ENCODE data around the gene ENTPD8.

ENTPD8 gene

DNA sequence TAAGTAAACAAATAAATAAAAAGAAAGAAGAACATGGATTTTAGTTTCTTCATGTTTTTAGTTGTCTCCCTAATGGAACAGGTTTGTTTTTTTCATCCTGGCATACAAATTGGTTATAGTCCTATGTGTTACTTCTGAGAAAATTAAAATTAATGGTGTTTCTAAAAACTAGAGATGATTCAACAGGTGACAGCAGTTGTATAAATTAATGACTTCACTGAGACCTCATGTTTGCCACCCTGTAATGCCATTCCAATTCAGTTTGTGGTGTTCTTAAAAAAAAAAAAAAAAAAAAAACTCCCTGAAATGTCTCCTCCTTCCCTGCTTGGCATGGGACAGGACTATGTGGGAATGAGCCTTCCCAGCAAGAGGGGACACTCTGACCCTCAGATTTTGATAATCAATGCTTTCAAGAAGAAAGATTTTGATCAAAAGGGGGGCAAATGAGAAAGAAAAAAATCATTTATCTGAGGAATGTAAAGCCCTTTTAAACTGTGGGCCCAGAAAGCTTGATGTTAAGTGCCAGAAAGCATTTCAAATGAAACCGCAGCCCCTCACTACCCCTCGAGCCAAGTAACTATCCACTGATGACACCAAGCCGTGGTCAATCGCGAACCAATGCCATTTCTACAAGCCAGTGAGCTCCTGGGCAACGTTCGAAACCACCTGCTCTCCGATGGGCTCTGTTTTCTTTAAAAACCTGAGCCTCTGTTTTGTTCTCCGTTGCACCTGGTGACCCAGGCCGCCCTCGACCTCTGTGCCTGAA is 19.1 kb downstream of the ENTPD8 start:
- Histone ChIP-seq H3K9me3 (ENCODE audit: insufficient read depth, low read length) (no peaks in the 10 kb centered on the region), H3K36me3 (ENCODE audit: insufficient read depth, insufficient read length, low read length) (peaks cover 5% of the 10 kb centered on the region), H3K9ac (ENCODE audit: insufficient read length, low read depth) (peak overlapping the region; percentile 86), H3K27me3 (ENCODE audit: insufficient read depth, insufficient read length) (peaks cover 20% of the 10 kb centered on the region), H3K4me3 (ENCODE audit: insufficient read length, low read depth) (peak overlapping the region; percentile 78), H3K4me1 (ENCODE audit: insufficient read depth, insufficient read length) (peaks cover 6% of the 10 kb centered on the region)
- DNase-seq (ENCODE audit: low read depth, low spot score) = no peak
- no peak for TF ChIP-seq ZNF274 (IDR thresholded peaks at IDR 0.05; ENCODE audit: low read depth, low read length)
- no peak for TF ChIP-seq YY1 (IDR thresholded peaks at IDR 0.05; ENCODE audit: insufficient read depth, insufficient read length)
- TF ChIP-seq SUZ12 (IDR thresholded peaks at IDR 0.05; ENCODE audit: extremely low read depth, insufficient read depth, insufficient read length) = no peak

DNA sequence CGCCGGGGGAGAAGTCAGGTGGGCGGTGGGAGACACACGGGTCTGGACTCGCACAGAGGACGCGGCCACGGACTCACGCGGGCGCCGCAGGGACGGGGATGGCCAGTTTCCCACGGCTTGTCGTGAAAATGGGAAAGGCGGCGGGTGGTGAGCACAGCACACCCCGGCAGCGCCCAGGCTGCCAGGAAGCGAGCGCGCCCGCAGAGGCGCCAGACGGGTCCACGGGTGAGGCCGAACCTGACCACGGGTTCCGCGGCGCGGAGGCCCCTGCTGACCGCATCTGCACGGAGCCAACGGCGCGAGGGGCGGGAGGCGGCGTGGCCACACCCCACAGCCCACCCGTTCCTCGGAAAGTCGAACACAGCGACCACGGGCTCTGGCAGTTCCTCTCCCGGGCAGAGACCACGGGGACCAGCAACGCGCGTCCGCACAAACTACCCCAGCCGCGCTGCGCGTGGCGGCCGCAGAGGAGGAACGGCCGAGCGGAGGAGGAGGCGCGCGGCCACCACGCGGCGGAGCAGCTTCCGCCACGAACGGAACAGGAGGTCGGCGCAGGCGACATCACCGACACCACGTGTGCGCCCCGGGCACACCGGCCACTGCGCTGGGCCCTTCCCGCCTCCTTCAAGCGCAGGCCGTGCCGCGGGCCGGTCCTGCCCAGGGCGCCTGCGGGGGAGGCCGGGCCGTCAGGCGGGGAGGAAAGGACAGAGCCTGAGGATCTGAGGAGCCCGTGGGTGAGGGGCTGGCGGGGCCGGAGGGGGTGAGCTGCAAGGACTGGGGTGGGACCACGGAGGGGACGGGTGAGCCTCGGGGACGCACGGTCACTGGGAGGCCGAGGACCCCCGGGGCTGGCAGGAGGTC is 23.8 kb downstream of the ENTPD8 start:
- Histone ChIP-seq H3K4me1 (ENCODE audit: insufficient read depth, insufficient read length) (peaks cover 5% of the 10 kb centered on the region), H3K9ac (ENCODE audit: insufficient read length, low read depth) (no peak overlapping the region), H3K4me3 (ENCODE audit: insufficient read length, low read depth) (no peak overlapping the region), H3K36me3 (ENCODE audit: insufficient read depth, insufficient read length, low read length) (peaks cover 5% of the 10 kb centered on the region), H3K27me3 (ENCODE audit: insufficient read depth, insufficient read length) (peaks cover 2% of the 10 kb centered on the region), H3K9me3 (ENCODE audit: insufficient read depth, low read length) (no peaks in the 10 kb centered on the region)
- no peak for DNase-seq (ENCODE audit: low read depth, low spot score)
- TF ChIP-seq ZNF274 (IDR thresholded peaks at IDR 0.05; ENCODE audit: low read depth, low read length) (no peak), YY1 (IDR thresholded peaks at IDR 0.05; ENCODE audit: insufficient read depth, insufficient read length) (no peak), SUZ12 (IDR thresholded peaks at IDR 0.05; ENCODE audit: extremely low read depth, insufficient read depth, insufficient read length) (no peak)

DNA sequence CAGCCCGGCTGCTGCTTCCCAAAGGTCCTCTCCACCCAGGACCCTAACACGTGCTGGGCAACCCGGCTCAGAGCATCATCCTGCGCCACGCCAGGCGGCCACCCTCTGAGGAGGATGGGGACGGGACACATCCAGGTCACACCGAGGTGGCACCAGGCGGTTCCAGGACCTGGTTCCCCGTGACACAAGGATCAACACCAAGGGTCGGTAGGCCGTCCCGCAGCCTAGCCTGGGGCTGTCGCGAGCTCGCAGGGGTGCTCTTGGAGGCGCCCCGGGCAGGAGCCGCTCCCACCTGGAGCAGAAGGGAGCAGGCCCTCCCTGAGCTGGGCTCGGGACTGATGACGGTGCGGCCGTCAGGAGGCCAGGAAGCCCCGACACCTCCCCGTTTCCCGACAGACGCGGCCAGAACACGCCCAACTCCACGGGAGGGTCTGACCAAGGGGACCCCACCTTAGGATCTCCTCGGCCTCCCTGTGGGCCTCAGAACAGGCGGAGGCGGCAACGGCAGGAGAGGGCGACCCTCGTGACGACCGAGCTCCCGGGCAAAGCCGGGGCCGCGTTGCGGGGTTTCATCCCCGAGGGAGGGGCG is 24.5 kb downstream of the ENTPD8 start:
- H3K9me3 ChIP-seq (ENCODE audit: insufficient read depth, low read length) = no peaks in the 10 kb centered on the region
- H3K27me3 ChIP-seq (ENCODE audit: insufficient read depth, insufficient read length) = no peaks in the 10 kb centered on the region
- DNase-seq (ENCODE audit: low read depth, low spot score) = no peak
- TF ChIP-seq ZNF274 (IDR thresholded peaks at IDR 0.05; ENCODE audit: low read depth, low read length) (no peak), YY1 (IDR thresholded peaks at IDR 0.05; ENCODE audit: insufficient read depth, insufficient read length) (no peak), SUZ12 (IDR thresholded peaks at IDR 0.05; ENCODE audit: extremely low read depth, insufficient read depth, insufficient read length) (no peak)
- no peak overlapping the region for H3K4me3 ChIP-seq (ENCODE audit: insufficient read length, low read depth)
- H3K36me3 ChIP-seq (ENCODE audit: insufficient read depth, insufficient read length, low read length) = peaks cover 5% of the 10 kb centered on the region
- H3K4me1 ChIP-seq (ENCODE audit: insufficient read depth, insufficient read length) = peaks cover 10% of the 10 kb centered on the region
- no peak overlapping the region for H3K9ac ChIP-seq (ENCODE audit: insufficient read length, low read depth)

DNA sequence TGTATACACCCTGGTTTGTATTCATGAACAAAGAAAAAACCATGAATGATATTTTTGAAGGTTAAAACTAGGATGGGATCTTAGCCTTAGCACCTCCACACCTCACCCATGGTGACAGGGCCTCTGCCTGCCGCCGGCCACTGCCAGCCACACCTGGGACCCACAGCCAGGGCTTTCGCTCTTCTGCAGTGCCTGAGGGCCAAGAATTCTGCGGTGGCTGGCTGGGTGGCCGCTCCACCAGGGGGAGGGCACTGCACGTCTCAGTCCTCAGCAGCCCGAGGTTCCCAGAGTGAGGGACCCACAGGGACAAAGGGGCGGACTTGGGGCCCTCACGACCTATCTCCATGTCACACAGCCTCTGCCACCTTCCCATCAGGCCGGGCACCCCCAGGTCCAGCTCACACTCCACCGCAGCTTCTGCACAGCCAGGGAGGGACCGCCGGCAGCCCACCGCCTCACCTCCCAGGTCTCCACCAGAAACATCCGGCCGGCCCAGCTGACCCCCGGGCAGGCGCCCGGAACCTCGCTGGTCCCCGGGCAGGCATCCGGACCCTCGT is 25.1 kb downstream of the ENTPD8 start:
- no peaks in the 10 kb centered on the region for H3K27me3 ChIP-seq (ENCODE audit: insufficient read depth, insufficient read length)
- DNase-seq (ENCODE audit: low read depth, low spot score) = no peak
- no peaks in the 10 kb centered on the region for H3K9me3 ChIP-seq (ENCODE audit: insufficient read depth, low read length)
- TF ChIP-seq YY1 (IDR thresholded peaks at IDR 0.05; ENCODE audit: insufficient read depth, insufficient read length) (no peak), ZNF274 (IDR thresholded peaks at IDR 0.05; ENCODE audit: low read depth, low read length) (no peak), SUZ12 (IDR thresholded peaks at IDR 0.05; ENCODE audit: extremely low read depth, insufficient read depth, insufficient read length) (no peak)
- peaks cover 15% of the 10 kb centered on the region for H3K4me1 ChIP-seq (ENCODE audit: insufficient read depth, insufficient read length)
- H3K36me3 ChIP-seq (ENCODE audit: insufficient read depth, insufficient read length, low read length) = peaks cover 5% of the 10 kb centered on the region
- H3K4me3 ChIP-seq (ENCODE audit: insufficient read length, low read depth) = no peak overlapping the region
- H3K9ac ChIP-seq (ENCODE audit: insufficient read length, low read depth) = no peak overlapping the region

DNA sequence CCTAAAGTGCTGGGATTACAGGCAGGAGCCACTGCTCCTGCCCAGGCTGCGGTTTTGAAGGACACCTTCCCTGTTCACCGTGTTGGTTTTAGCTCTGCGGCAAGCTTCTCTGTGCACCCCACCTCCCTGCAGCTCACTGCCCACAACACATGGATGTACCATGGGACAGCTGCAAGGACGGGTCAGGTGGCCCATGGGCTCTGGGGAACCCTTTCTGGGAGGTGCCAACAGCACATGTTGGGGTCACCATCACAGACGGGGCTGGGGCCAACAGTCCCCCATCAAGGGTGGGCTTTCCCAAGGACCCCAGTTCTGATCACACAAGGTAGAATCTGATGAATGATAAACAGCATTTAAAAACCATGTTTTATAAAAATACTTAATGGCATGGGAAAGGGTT is 25.7 kb downstream of the ENTPD8 start:
- Histone ChIP-seq H3K27me3 (ENCODE audit: insufficient read depth, insufficient read length) (no peaks in the 10 kb centered on the region), H3K9me3 (ENCODE audit: insufficient read depth, low read length) (no peaks in the 10 kb centered on the region), H3K9ac (ENCODE audit: insufficient read length, low read depth) (no peak overlapping the region), H3K36me3 (ENCODE audit: insufficient read depth, insufficient read length, low read length) (peaks cover 3% of the 10 kb centered on the region), H3K4me1 (ENCODE audit: insufficient read depth, insufficient read length) (peaks cover 20% of the 10 kb centered on the region), H3K4me3 (ENCODE audit: insufficient read length, low read depth) (no peak overlapping the region)
- TF ChIP-seq ZNF274 (IDR thresholded peaks at IDR 0.05; ENCODE audit: low read depth, low read length) = no peak
- no peak for TF ChIP-seq YY1 (IDR thresholded peaks at IDR 0.05; ENCODE audit: insufficient read depth, insufficient read length)
- no peak for TF ChIP-seq SUZ12 (IDR thresholded peaks at IDR 0.05; ENCODE audit: extremely low read depth, insufficient read depth, insufficient read length)
- DNase-seq (ENCODE audit: low read depth, low spot score) = no peak

DNA sequence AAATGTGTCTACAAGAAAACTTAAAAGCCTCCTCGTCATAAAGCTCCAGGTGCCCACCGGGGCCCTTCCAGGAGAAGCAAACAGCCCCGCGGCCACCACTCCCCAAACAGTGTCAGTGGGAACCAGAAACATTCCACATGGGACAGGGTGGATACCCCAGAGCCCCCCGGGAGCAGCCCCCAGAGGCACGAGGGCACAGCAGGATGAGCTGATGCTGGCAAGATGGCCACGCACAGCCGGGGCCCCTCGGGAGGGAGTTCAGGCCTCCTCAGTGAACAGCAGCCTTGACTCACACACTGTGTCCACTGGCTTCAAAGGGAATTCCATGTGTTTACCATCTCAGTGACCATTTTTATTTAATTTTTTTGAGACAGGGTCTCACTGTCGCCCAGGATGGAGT is 28.7 kb downstream of the ENTPD8 start:
- H3K36me3 ChIP-seq (ENCODE audit: insufficient read depth, insufficient read length, low read length) = no peaks in the 10 kb centered on the region
- H3K27me3 ChIP-seq (ENCODE audit: insufficient read depth, insufficient read length) = no peaks in the 10 kb centered on the region
- no peak for DNase-seq (ENCODE audit: low read depth, low spot score)
- no peak for TF ChIP-seq ZNF274 (IDR thresholded peaks at IDR 0.05; ENCODE audit: low read depth, low read length)
- no peak for TF ChIP-seq YY1 (IDR thresholded peaks at IDR 0.05; ENCODE audit: insufficient read depth, insufficient read length)
- no peak for TF ChIP-seq SUZ12 (IDR thresholded peaks at IDR 0.05; ENCODE audit: extremely low read depth, insufficient read depth, insufficient read length)
- H3K9ac ChIP-seq (ENCODE audit: insufficient read length, low read depth) = no peak overlapping the region
- no peaks in the 10 kb centered on the region for H3K9me3 ChIP-seq (ENCODE audit: insufficient read depth, low read length)
- H3K4me1 ChIP-seq (ENCODE audit: insufficient read depth, insufficient read length) = peaks cover 20% of the 10 kb centered on the region
- H3K4me3 ChIP-seq (ENCODE audit: insufficient read length, low read depth) = no peak overlapping the region
